ENCODE results near the gene ATE1. TPM values are rescaled to one million over a fixed set of nuclear protein-coding genes. Genes with fewer than 3 reads are reported as not detected.
"Not testable (repeated sequence)": the region's sequence is repeated elsewhere in the genome, so short reads cannot be mapped to it uniquely, and the experiment has no call there.

Gene ATE1
- total RNA-seq, 6 donors from 2014 or later, result 13.5 to 27.9 (median 21.8) TPM

DNA sequence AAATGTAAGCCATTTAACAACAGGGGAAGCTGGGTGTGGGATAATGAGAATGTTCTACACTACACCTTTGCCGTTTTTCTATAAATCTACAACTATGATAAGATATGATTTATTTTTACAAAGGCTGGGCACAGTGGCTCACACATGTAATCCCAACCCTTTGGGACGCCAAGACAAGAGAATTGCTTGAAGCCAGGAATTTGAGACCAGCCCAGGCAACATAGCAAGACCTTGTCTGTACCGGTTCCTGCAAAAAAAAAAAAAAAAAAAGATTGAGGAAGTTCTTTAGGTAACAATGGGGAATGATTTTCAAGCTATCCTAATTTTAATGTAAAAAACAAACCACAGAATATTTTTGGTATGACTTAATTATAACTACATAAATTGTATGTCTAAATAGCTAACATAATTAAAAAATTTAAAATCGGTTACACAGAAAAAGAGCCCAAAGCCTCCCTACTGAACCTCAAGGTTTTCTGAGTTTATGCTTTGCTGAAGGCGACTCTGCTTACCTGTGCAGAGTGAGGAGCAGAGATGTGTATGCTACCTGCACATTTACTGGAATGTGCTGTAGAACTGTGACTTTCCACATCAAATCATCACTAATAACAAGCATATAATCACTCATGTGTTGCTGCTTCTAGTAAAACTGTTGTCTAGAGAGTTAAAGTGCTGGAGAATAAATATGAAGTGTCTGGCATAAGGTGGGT is 163.4 kb downstream of the ATE1 start:
- WGBS, 2 donors, result 89 to 92% methylated on average over 5 of the region's 5 CpGs
- Histone ChIP-seq H3K4me3 (no peak overlapping the region), H3K27me3 (no peaks in the 10 kb centered on the region), H3K36me3 (no peaks in the 10 kb centered on the region), H3K4me1 (no peaks in the 10 kb centered on the region), H3K27ac (no peak overlapping the region), H3K9me3 (peaks cover 0 to 12% (median 9%) of the 10 kb centered on the region in 4 donors)
- TF ChIP-seq POLR2A (IDR thresholded peaks at IDR 0.05) (no peak), POLR2AphosphoS5 (IDR thresholded peaks at IDR 0.05) (no peak), EP300 (IDR thresholded peaks at IDR 0.05) (no peak)
- TF ChIP-seq, protein P1, sequence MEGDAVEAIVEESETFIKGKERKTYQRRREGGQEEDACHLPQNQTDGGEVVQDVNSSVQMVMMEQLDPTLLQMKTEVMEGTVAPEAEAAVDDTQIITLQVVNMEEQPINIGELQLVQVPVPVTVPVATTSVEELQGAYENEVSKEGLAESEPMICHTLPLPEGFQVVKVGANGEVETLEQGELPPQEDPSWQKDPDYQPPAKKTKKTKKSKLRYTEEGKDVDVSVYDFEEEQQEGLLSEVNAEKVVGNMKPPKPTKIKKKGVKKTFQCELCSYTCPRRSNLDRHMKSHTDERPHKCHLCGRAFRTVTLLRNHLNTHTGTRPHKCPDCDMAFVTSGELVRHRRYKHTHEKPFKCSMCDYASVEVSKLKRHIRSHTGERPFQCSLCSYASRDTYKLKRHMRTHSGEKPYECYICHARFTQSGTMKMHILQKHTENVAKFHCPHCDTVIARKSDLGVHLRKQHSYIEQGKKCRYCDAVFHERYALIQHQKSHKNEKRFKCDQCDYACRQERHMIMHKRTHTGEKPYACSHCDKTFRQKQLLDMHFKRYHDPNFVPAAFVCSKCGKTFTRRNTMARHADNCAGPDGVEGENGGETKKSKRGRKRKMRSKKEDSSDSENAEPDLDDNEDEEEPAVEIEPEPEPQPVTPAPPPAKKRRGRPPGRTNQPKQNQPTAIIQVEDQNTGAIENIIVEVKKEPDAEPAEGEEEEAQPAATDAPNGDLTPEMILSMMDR (IDR thresholded peaks at IDR 0.05), result no peak
- no peak for DNase-seq
- no peak for ATAC-seq (ENCODE audit: low FRiP score in 2 of 2)

GRCh38 chr10:121757241-121757640 is 170.6 kb downstream of the ATE1 start:
- H3K4me3 ChIP-seq; H3K36me3 ChIP-seq; H3K4me1 ChIP-seq; ATAC-seq (ENCODE audit: low FRiP score in 2 of 2); H3K27ac ChIP-seq; H3K27me3 ChIP-seq; DNase-seq: not testable (repeated sequence)
- H3K9me3 ChIP-seq, result peaks cover 0 to 36% (median 22%) of the 10 kb centered on the region in 4 donors
- WGBS, 2 donors, result 100% methylated on average over 1 of the region's 1 CpG

- not testable (repeated sequence) for H3K36me3 ChIP-seq; H3K27me3 ChIP-seq; H3K4me3 ChIP-seq; H3K27ac ChIP-seq; H3K4me1 ChIP-seq; DNase-seq; ATAC-seq (ENCODE audit: low FRiP score in 2 of 2)
- WGBS, 2 donors, result 99 to 100% methylated on average over 2 of the region's 2 CpGs
- H3K9me3 ChIP-seq, result peaks cover 0 to 35% (median 22%) of the 10 kb centered on the region in 4 donors
These were observed 172.3 kb downstream of the ATE1 start for GRCh38 chr10:121755496-121755895.

DNA sequence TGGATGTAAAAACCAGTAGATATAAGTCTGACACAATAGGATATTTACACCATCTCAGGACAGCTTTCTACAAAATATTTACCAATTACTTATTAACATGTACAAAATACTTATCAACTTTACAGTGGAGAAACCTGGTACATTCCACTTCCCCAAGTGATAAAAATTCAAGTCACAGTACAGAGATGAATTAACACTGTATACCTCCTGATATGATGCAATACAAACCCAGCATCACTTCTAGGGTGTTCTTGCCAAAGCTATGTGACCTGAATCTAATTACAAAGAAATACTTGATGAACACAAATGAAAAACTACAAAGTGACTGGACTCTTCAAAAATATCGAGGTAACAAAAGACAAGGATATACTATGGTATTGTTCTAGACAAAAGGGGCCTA is 173.2 kb downstream of the ATE1 start:
- Histone ChIP-seq H3K27me3 (no peaks in the 10 kb centered on the region), H3K36me3 (peaks cover 0 to 9% (median 0%) of the 10 kb centered on the region in 4 donors), H3K4me3 (no peak overlapping the region), H3K4me1 (peaks cover 0 to 4% (median 0%) of the 10 kb centered on the region in 4 donors), H3K27ac (no peak overlapping the region), H3K9me3 (peaks cover 0 to 27% (median 16%) of the 10 kb centered on the region in 4 donors)
- ATAC-seq (ENCODE audit: low FRiP score in 2 of 2) (no peak), DNase-seq (no peak)
- TF ChIP-seq EP300 (IDR thresholded peaks at IDR 0.05) (no peak), POLR2A (IDR thresholded peaks at IDR 0.05) (no peak), POLR2AphosphoS5 (IDR thresholded peaks at IDR 0.05) (no peak)
- TF ChIP-seq, protein P1 (IDR thresholded peaks at IDR 0.05), result no peak
- WGBS, 2 donors, result 95% methylated on average over 1 of the region's 1 CpG

- TF ChIP-seq EP300 (IDR thresholded peaks at IDR 0.05), result no peak
- TF ChIP-seq, protein P1 (IDR thresholded peaks at IDR 0.05), result no peak
- TF ChIP-seq POLR2AphosphoS5 (IDR thresholded peaks at IDR 0.05), result no peak
- no peak for TF ChIP-seq POLR2A (IDR thresholded peaks at IDR 0.05)
- Histone ChIP-seq H3K27ac (no peak overlapping the region), H3K9me3 (peaks cover 0 to 21% (median 13%) of the 10 kb centered on the region in 4 donors), H3K27me3 (no peaks in the 10 kb centered on the region), H3K4me3 (no peak overlapping the region), H3K36me3 (peaks cover 0 to 9% (median 0%) of the 10 kb centered on the region in 4 donors), H3K4me1 (peaks cover 0 to 4% (median 0%) of the 10 kb centered on the region in 4 donors)
- 77 to 81% methylated on average over 6 of the region's 6 CpGs for WGBS, 2 donors
- DNase-seq, result no peak
- peak in 1 of 2 donors; percentile 60 for ATAC-seq (ENCODE audit: low FRiP score in 2 of 2)
These were observed 173.9 kb downstream of the ATE1 start for GRCh38 chr10:121753726-121754476.
